SH-SY5Y (cell line): ENCODE results near the gene MS4A6A.

Experiments used
- GATA2 ChIP-seq: IDR thresholded peaks from 2 replicates; pipeline ENCODE4 v1.6.1; 2011; ENCODE audit warnings: mild to moderate bottlenecking, low read depth, low read length
- GATA3 ChIP-seq: IDR thresholded peaks from 2 replicates; pipeline ENCODE4 v1.6.1; 2011; ENCODE audit warnings: low read depth, mild to moderate bottlenecking, low read length, moderate library complexity

Gene MS4A6A

DNA sequence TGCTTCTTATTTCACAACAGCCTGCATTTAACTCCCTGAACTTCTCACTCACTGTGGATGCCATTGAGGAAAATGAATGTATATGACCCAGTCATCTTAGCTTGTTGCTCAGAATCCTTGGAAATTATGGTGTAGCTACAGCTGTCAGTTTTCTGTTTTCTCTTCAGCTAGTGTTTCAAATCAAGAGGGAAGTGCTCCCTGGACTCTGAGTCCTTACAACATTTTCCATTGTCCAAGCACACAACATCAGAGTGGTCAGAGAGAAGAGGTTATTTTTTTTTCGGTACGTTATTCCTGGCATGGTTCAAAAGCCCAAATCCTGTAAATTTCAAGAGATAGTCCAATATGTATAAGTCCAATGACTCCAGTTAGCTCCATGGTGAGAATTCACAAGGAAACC is 23.6 kb downstream of the MS4A6A start:
- no peak for TF ChIP-seq GATA2

DNA sequence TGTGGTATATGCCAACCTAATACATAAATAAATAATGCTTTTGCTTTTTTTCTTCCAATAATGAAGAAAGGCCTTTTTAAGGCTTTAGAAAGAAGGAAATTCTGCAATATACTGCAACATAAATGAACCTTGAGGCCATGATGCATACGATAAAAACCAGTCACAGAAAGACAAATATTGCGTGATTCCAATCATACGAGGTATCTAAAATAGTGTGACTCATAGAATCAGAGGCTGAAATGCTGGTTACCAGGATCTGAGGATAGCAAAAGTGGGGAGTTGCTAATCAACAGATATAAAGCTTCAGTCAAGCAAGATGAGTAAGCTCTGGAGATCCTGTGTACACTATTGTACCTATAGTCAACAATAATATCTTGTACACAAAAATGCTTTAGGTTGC is 24.2 kb downstream of the MS4A6A start:
- TF ChIP-seq GATA2 (no peak), GATA3 (no peak)

DNA sequence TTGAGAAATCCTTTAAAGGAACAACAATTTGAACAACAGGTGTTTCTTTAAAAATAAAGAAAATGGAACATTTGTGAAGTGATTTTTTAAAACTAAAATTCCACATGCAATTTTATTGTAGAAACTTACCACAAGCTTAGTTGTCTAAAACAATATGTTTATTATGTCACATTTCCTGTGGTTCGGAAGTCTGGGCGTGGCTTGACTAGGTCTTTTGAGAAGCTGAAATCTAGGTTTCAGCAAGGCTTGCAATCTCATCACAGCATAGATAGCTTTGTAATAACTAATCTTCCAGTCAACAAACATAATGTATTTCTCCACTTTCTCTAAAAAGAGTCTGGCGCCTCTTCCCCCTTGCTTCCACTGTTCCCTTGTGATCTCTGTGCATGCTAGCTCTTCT is 27.0 kb downstream of the MS4A6A start:
- TF ChIP-seq GATA3, result no peak
- no peak for TF ChIP-seq GATA2

DNA sequence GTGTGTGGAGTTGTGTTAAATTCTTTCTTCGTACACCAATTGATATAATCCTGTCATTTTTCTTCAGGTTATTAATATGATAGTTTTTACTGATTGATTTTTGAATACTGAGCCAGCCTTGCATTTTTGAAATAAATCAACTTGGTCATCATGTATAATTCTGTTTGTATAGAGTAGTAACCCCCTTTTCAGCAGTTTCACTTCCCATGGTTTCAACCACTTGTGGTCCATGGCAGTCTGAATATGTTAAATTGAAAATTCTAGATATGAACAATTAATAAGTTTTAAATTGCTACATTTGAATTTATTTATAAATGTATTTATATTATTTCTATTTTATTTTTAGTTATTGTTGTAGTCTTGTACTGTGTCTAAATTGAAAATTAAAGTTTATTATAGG is 32.6 kb downstream of the MS4A6A start:
- TF ChIP-seq GATA2 (no peak), GATA3 (no peak)

DNA sequence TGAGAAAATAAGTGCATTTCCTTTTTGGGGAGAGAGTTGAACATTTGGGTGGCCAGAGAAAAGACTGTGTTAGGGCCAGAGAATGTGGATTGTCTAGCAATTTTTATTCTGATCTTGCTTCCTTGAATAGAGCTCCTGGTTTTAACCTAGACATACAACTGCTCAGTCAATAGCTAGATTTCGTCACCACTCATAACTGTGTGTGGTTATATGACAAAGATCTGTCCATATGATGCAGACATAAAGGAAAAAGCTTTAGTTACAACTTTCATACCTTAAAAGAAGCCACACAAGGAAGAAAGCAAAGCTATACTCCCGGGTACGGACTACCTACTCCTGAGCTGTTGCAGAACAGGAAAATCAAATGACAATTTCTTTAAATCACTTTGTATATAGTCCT is 37.2 kb downstream of the MS4A6A start:
- TF ChIP-seq GATA3, result no peak
- TF ChIP-seq GATA2, result no peak

DNA sequence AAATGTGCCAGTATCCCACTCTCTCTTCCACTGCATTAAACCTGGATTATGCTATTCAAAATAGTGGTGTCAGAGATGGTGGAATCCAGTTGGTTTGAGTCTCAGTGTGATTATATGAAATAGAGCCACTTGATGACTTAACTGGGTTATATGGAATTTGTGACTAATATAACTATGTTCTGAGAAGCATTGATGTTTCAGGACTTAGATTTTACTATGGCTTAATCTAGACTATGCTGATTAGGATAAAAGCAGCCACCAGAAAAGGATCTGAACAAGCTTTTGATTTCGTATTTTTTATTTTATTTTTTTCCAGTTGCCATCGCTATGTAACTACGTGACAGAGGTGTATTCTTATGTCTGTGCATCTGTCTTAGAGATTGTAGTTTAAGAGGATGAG is 39.1 kb downstream of the MS4A6A start:
- TF ChIP-seq GATA2 (no peak), GATA3 (no peak)

DNA sequence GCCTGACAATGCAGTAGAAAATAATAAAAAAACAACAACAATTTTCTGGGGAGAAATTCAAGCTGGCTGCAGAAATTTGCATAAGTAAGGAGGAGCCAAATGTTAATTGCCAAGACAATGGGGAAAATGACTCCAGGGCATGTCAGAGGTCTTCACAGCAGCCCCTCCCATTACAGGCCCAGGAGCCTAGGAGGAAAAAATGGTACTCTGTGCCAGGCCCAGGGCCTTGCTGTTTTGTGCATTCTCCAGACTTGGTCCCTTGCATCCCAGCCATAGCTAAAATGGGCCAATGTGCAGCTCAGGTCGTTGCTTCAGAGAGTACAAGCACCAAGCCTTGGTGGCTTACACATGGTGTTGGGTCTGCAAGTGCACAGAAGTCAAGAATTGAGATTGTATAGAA is 49.0 kb downstream of the MS4A6A start:
- no peak for TF ChIP-seq GATA2
- TF ChIP-seq GATA3, result no peak

DNA sequence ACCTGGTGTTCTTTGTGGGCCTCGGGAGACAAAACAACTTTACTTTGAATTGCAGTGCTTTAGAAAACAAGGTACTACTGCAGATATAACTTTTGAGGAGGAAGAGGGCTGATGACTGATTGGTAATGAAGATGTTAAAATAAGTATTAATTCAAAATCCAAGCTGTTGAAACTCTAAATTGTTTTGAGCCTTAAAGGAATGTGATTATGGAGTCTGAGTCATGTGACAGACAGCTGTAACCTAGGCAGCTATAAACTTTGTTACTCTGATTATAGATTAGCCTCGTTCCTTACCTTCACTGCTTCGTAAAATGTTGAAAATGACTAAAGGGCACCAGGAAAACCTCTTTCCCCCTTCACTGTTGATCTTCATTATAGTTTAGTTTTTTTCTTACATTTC is 51.0 kb downstream of the MS4A6A start:
- TF ChIP-seq GATA3, result no peak
- no peak for TF ChIP-seq GATA2

DNA sequence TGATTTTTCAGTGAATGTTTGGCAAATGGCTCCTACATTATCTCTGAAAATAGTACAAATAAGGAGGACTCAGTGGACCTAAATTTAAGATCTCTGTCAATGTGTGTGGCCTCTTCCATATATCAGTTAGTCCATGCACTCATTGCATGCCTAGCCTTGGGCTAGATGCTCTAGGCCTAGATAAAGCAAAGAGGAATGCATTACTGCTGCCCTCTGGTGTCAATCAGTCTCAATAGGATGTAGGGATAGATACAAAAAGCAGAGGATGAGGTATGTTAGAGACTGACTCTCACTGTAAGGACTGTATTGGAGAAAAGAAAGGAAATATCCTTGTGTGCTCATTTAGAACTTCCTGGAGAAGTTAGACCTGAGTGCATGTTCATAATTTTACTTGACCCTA is 52.4 kb downstream of the MS4A6A start:
- TF ChIP-seq GATA2 (no peak), GATA3 (no peak)

DNA sequence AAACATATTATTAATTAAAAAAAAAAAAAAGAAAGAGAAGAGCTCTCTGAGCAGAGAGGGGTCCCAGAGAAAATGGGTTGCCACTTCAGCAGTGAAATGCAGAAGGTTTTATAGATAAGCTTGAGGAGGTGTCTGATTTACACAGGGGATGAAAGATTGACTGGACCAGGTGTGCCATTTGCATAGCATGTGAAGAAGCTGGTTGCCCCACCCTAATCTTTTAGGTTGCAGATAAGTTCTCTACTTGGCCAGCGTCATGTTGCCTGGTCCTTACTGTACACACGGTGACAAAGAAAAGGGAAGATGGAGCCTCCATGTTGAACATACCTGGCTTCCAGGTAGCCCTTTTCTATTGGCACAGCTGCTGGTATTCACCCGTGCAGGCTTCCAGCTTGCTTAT is 53.0 kb downstream of the MS4A6A start:
- no peak for TF ChIP-seq GATA2
- TF ChIP-seq GATA3, result no peak

DNA sequence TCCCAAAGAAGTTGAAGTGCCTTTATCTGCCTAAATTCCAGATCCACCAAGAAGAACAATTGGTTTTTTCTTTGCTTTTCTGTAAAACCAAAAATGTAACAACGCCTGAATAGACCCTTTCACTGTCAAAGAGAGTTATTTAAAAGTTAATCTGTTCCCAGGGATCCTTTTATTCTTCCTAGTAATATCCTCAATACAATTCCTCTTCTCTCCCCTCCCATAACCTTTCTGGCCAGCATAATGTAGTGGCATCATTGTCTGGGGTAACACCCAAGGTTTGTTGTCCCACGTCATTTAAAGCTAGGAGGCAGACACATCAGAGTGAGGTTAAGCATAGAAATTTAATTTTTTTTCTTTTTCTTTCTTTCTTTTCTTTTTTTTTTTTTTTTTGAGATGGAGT is 54.5 kb downstream of the MS4A6A start:
- TF ChIP-seq GATA3 (no peak), GATA2 (no peak)

DNA sequence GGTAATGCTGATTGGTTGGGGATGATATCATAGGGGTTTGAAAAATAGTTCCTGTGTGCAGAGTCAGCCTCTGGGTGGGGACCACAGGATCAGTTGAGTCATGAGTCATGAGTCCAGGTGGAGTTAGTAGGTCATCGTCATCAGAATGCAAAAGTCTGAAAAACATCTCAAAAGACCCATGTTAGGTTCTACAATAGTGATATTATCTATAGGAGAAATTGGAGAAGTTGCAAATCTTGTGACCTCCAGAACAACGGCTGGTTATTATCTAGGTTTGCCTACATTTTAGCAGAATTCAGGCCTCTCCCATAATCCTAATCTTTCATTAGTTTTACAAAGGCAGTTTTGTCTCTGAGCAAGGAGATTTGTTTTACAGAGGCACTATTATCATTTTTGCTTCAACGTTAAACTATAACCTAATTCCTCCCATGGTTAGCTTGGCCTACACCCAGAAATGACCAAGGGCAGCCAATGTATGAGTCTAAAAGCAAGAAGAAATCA is 55.5 kb downstream of the MS4A6A start:
- TF ChIP-seq GATA3, result no peak
- no peak for TF ChIP-seq GATA2

DNA sequence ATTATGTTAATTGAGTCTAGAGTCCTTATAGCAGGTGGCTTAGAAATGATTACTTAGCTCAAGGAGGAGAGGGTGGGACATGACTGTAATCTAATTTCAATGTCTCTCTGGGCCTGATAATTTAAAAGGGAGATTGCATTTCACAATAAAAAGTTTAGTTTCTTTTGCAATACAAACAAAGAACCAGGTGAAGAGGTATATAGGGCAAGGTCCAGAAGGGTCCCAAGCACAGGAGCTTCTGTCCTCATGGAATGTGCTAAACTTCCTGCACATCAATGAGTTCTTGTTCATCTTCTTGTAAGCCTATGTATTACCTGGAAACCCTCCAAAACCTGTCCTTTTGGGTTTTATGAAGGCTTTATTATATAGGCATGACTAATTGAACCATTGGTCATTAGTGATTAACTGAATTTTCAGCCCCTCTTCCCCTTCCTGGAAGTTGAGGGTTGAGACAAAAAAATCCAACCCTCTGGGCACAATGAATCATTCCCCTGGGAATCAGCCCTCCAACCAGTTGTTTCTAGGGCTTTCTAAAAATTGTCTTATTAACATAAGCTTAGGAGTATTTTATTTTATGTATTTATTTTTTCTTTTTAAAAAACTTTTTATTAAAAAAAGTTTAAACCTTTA is 56.8 kb downstream of the MS4A6A start:
- TF ChIP-seq GATA3 (no peak), GATA2 (no peak)

DNA sequence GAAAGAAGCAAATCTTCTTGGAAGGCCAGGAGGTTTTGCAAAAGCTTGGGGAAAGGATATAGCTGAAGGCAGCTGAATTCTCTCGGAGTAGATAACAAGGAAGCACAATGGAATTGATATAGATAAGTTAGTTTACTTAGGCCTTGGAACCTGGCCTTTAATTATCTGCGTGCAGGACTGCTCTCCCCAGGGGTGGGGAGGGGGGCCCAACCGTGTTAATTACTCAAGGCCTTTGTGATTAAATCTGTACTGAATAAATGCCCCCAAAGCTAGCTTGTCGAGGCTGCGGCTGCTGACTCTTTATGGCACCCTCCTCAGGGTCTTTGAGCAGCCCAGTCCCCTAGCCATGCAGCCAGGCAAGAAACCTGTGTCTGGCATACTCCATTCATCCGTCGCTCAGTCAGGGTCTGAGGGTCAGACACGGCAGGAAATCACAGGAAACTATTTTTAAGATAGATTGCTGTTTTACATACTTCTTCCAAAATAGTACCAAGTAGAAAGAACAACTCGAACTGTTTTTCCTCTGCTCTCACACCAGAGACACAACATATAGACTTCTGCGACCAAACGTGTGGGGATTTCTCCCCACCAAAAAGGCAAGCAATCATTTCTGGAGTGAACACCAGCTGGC is 58.0 kb downstream of the MS4A6A start:
- TF ChIP-seq GATA2 (no peak), GATA3 (no peak)
